ENCODE data around the gene DMKN.

Gene DMKN

DNA sequence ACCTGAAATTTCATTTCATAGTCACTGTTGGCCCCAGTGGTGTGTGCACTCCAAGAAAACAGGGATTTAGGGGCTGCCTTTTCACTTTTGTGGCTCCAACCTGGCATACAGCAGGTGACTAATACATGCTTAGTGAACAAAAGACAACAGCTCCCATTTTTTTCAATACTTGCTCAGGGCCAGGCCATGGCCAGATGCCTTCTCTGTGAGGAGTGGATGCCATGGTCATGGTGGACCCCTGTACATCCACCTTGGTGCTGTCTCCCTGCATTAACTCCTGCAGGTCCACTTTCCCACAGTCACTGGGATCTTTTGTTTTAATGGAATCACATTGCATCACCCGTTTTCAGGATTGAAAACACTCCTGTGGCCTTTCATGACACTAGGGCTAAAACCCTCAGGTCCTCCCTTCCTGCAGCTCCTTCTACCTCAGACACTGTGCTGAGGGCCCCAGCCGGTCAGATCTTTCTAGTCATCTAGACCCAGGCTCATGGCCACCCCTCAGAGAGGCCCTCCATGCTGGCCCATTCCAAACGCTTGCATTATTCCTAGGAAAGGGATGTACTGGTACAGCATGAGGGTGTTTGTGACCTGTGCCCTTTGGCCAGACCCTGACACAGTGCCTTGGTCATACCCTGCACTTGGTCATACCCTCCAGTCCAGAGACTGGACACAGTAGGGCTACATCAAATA is 30.8 kb upstream of the DMKN start:
- H3K4me2 ChIP-seq, result peak overlapping the region; percentile 92 to 99 (median 97)
- H3K36me3 ChIP-seq, result peaks cover 4 to 61% (median 30%) of the 10 kb centered on the region in 11 experiments; a peak in 17 of 22 replicates
- no peak for TF ChIP-seq Cebpa-rat (IDR thresholded peaks at IDR 0.05)
- H3K9me3 ChIP-seq (replicated peaks in 1 of 11), result no peaks in the 10 kb centered on the region
- H3K9ac ChIP-seq, result peak overlapping the region; percentile 84 to 96 (median 93)
- H4K20me1 ChIP-seq, result peaks cover 0 to 36% (median 11%) of the 10 kb centered on the region in 11 experiments; a peak in 13 of 22 replicates
- H3K27me3 ChIP-seq, result no peaks in the 10 kb centered on the region
- H3K27ac ChIP-seq, result peak overlapping the region in 9 of 11 experiments; percentile 84 to 94 (median 91); a peak in 18 of 22 replicates
- peak overlapping the region; percentile 80 to 96 (median 86) for H3K4me3 ChIP-seq
- H3K4me1 ChIP-seq, result peaks cover 19 to 49% (median 27%) of the 10 kb centered on the region in 10 experiments

- TF ChIP-seq Cebpa-rat (IDR thresholded peaks at IDR 0.05), result no peak
- Histone ChIP-seq H3K9me3 (replicated peaks in 1 of 11) (no peaks in the 10 kb centered on the region), H3K4me3 (peak overlapping the region in 1 of 10 experiments; percentile 87; a peak in 1 of 20 replicates), H3K4me1 (peaks cover 19 to 41% (median 27%) of the 10 kb centered on the region in 10 experiments), H4K20me1 (peaks cover 0 to 36% (median 10%) of the 10 kb centered on the region in 11 experiments; a peak in 10 of 22 replicates), H3K27me3 (no peaks in the 10 kb centered on the region), H3K36me3 (peaks cover 4 to 57% (median 29%) of the 10 kb centered on the region in 11 experiments; a peak in 17 of 22 replicates), H3K9ac (no peak overlapping the region), H3K27ac (no peak overlapping the region), H3K4me2 (peak overlapping the region in 10 of 11 experiments; percentile 92 to 99 (median 96); a peak in 15 of 22 replicates)
Observed at GRCh38 chr19:35543280-35544109, 30.0 kb upstream of the DMKN start.

DNA sequence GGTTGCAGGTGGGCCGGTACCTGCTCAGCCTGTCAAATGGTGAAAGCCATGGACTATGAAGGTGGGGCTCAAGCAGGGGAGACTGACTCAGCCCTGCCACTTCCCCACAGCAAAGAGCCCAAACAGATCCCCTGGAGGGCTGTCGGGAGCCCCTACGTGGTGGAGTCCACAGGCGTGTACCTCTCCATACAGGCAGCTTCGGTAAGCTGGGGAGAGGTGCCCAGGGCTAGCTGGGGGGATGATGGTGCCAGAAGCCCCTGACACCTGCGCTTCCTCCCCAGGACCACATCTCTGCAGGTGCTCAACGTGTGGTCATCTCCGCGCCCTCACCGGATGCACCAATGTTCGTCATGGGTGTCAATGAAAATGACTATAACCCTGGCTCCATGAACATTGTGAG is 28.8 kb upstream of the DMKN start:
- peaks cover 0 to 44% (median 20%) of the 10 kb centered on the region in 11 experiments; a peak in 16 of 22 replicates for H3K36me3 ChIP-seq
- no peak for TF ChIP-seq Cebpa-rat (IDR thresholded peaks at IDR 0.05)
- no peak overlapping the region for H3K4me3 ChIP-seq
- no peaks in the 10 kb centered on the region for H3K27me3 ChIP-seq
- H3K4me1 ChIP-seq, result peaks cover 19 to 33% (median 22%) of the 10 kb centered on the region in 10 experiments
- no peak overlapping the region for H3K4me2 ChIP-seq
- peaks cover 0 to 26% (median 0%) of the 10 kb centered on the region in 11 experiments; a peak in 5 of 22 replicates for H4K20me1 ChIP-seq
- no peak overlapping the region for H3K9ac ChIP-seq
- no peak overlapping the region for H3K27ac ChIP-seq
- H3K9me3 ChIP-seq (replicated peaks in 1 of 11), result no peaks in the 10 kb centered on the region

DNA sequence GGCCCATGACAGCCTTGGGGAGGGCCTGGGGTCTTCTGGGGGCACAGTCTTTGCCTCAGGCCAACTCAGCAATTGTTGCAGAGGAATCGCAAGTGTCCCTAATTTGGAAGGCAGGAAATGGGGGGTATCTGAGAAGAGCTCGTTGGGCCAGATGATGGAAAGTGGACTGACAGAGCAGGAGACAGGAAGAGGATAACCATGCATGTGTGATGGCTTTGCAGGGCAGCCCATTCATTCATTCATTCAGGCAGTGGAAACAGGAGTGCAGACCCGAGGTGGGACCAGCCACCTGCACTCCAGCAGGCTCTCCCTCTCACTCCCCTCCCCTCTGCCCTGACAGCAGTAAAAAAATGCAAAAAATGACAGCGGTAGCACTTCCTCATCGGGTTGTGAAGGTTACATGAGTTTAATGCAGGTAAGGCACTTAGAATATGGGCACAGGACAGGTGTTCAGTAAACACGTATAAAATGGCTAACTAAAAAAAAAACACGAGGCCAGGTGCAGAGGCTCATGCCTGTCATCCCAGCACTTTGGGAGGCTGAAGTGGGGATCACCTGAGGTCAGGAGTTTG is 27.0 kb upstream of the DMKN start:
- Histone ChIP-seq H4K20me1 (peaks cover 0 to 26% (median 0%) of the 10 kb centered on the region in 11 experiments; a peak in 2 of 22 replicates), H3K36me3 (peaks cover 0 to 36% (median 16%) of the 10 kb centered on the region in 11 experiments; a peak in 10 of 22 replicates), H3K9me3 (replicated peaks in 1 of 11) (no peaks in the 10 kb centered on the region), H3K4me3 (no peak overlapping the region), H3K27ac (no peak overlapping the region), H3K4me2 (no peak overlapping the region), H3K27me3 (no peaks in the 10 kb centered on the region), H3K9ac (no peak overlapping the region), H3K4me1 (peaks cover 7 to 23% (median 10%) of the 10 kb centered on the region in 10 experiments; a peak in 19 of 20 replicates)
- no peak for TF ChIP-seq Cebpa-rat (IDR thresholded peaks at IDR 0.05)

DNA sequence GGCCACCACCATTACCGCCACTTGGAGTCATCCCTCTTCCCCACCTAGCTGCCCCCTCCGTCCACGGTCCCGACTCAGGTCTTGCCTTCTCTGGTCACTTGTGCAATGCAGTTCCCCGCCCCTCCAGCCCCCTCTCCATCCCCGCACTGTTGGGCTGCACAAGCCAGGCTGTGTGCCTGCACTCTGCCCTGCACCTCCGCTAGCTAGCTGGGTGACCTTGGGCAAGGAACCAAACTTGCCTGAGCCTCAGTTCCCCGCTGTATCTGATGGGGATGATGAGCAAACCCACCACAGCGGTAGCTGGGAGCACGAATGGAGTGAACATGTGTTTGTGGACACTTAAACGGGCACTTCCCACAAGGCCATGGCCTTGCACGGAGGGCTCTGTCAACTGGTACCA is 26.4 kb upstream of the DMKN start:
- no peak overlapping the region for H3K27ac ChIP-seq
- TF ChIP-seq Cebpa-rat (IDR thresholded peaks at IDR 0.05), result no peak
- H3K4me3 ChIP-seq, result no peak overlapping the region
- H3K36me3 ChIP-seq, result peaks cover 0 to 36% (median 16%) of the 10 kb centered on the region in 11 experiments; a peak in 10 of 22 replicates
- H3K9ac ChIP-seq, result no peak overlapping the region
- H3K4me1 ChIP-seq, result peaks cover 7 to 22% (median 10%) of the 10 kb centered on the region in 10 experiments; a peak in 19 of 20 replicates
- H3K9me3 ChIP-seq (replicated peaks in 1 of 11), result no peaks in the 10 kb centered on the region
- H4K20me1 ChIP-seq, result peaks cover 0 to 26% (median 0%) of the 10 kb centered on the region in 11 experiments; a peak in 3 of 22 replicates
- peaks cover 0 to under 1% (median 0%) of the 10 kb centered on the region in 11 experiments; a peak in 4 of 22 replicates for H3K27me3 ChIP-seq
- no peak overlapping the region for H3K4me2 ChIP-seq

GRCh38 chr19:35539314-35539713 is 25.9 kb upstream of the DMKN start:
- H3K4me1 ChIP-seq, result peaks cover 2 to 18% (median 5%) of the 10 kb centered on the region in 10 experiments
- H3K4me2 ChIP-seq, result no peak overlapping the region

DNA sequence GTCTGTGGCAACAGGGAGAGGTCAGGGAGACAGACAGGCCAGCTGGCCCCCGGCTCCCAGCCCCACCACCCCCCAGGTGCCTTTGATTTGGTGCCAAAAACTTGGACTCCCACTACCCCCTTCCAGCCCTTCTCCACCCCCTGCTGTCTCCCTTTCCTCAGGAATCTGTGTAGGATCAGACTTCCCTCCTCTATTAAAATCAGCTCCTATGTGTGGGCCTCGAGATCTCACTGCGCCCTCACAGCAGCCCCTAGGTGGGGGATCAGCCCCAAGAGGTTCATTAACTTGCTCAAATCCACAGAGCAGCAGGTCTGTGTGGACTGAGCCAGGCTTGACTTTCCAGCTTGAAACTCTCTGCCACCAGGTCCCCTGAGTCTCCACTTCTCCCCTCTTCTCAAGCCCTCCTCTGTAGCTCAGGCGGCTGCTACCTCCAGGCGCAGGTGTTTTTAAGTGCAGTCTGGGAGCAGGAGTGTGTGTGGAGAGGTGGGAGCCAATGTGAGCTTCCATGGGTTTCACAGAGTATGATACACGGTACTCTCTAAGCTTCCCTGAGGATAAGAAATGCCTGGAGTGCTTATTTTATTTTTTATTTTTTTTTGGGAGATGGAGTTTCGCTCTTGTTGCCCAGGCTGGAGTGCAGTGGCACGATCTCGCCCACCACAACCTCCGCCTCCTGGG is 21.5 kb upstream of the DMKN start:
- H3K4me3 ChIP-seq, result no peak overlapping the region

More at GRCh38 chr19:35539314-35539713, 25.9 kb upstream of the DMKN start:
- no peak for TF ChIP-seq Cebpa-rat (IDR thresholded peaks at IDR 0.05)
- no peaks in the 10 kb centered on the region for H3K9me3 ChIP-seq (replicated peaks in 1 of 11)
- H4K20me1 ChIP-seq, result peaks cover 0 to 26% (median 0%) of the 10 kb centered on the region in 11 experiments; a peak in 4 of 22 replicates
- no peak overlapping the region for H3K4me3 ChIP-seq
- peaks cover 0 to 36% (median 16%) of the 10 kb centered on the region in 11 experiments; a peak in 10 of 22 replicates for H3K36me3 ChIP-seq
- no peak overlapping the region for H3K27ac ChIP-seq
- H3K9ac ChIP-seq, result no peak overlapping the region
- H3K27me3 ChIP-seq, result peaks cover 0 to 6% (median 3%) of the 10 kb centered on the region in 11 experiments; a peak in 10 of 22 replicates

More for the DNA sequence above, 21.5 kb upstream of the DMKN start:
- Histone ChIP-seq H3K9me3 (replicated peaks in 1 of 11) (no peaks in the 10 kb centered on the region), H3K4me2 (no peak overlapping the region), H3K9ac (no peak overlapping the region), H3K27ac (no peak overlapping the region), H3K4me1 (peaks cover 3 to 26% (median 10%) of the 10 kb centered on the region in 10 experiments; a peak in 17 of 20 replicates), H4K20me1 (peaks cover 0 to 16% (median 0%) of the 10 kb centered on the region in 11 experiments; a peak in 3 of 22 replicates), H3K36me3 (peaks cover 0 to 7% (median 0%) of the 10 kb centered on the region in 11 experiments; a peak in 1 of 22 replicates), H3K27me3 (peaks cover 0 to 23% (median 17%) of the 10 kb centered on the region in 11 experiments; a peak in 14 of 22 replicates)
- TF ChIP-seq Cebpa-rat (IDR thresholded peaks at IDR 0.05), result no peak

Data from BLaER1 treated with 17β-estradiol and CSF1 and Interleukin-3, amounts not matched to agents 10 nM and 100 nM (cell line).